CD14-positive monocyte (primary cell): ENCODE results near the gene NOP10. TPM values are rescaled to one million over a fixed set of nuclear protein-coding genes. Genes with fewer than 3 reads are reported as not detected.

Source experiments
- DNase-seq, 3 donors: peaks; one replicate each; pipeline ENCODE4 v3.0.0-alpha.2; 2011 to 2022
- H2AFZ ChIP-seq: 2 replicates; pipeline ENCODE4 v1.6.0; 2012; ENCODE audit warnings: mild to moderate bottlenecking, low read depth, low read length, inconsistent platforms; ENCODE audit not compliant: insufficient read depth, poor library complexity, severe bottlenecking
- H3K27ac ChIP-seq, 2 donors: 1 replicate in 1 of 2; 2 replicates in 1 of 2; pipeline ENCODE4 v1.5.1; 2012 to 2013; ENCODE audit warnings: low read length in 2 of 2, control low read depth in 1 of 2, inconsistent platforms in 1 of 2, low read depth in 1 of 2, mild to moderate bottlenecking in 1 of 2
- H3K27me3 ChIP-seq, 2 donors: one replicate each; pipeline versions ENCODE4 v1.6.0 to v1.6.1; 2011 to 2013; ENCODE audit warnings: low read length in 2 of 2; ENCODE audit not compliant: control insufficient read depth in 2 of 2, insufficient read depth in 2 of 2
- H3K36me3 ChIP-seq, 2 donors: replicated peaks in 1 of 2; 1 replicate in 1 of 2; 2 replicates in 1 of 2; pipeline versions ENCODE4 v1.5.1 to v1.6.1; 2012 to 2013; ENCODE audit warnings: low read length in 2 of 2, control low read depth in 1 of 2, inconsistent platforms in 1 of 2, mild to moderate bottlenecking in 1 of 2; ENCODE audit not compliant: insufficient read depth in 2 of 2, control insufficient read depth in 1 of 2
- H3K4me1 ChIP-seq, 2 donors: 1 replicate in 1 of 2; 2 replicates in 1 of 2; pipeline versions ENCODE4 v1.5.1 to v1.6.1; 2012 to 2013; ENCODE audit warnings: low read length in 2 of 2, control low read depth in 1 of 2, inconsistent platforms in 1 of 2, mild to moderate bottlenecking in 1 of 2, moderate library complexity in 1 of 2; ENCODE audit not compliant: insufficient read depth in 2 of 2, control insufficient read depth in 1 of 2
- H3K4me2 ChIP-seq: replicated peaks from 2 replicates; pipeline ENCODE3; 2012; ENCODE audit warnings: low read length, moderate library complexity, mild to moderate bottlenecking; ENCODE audit not compliant: poor library complexity, severe bottlenecking; ENCODE audit errors: extremely low read depth
- H3K4me3 ChIP-seq, 3 experiments: fragments of 200-600 bp in 1 of 3; sonication (generic) in 1 of 3; replicated peaks in 1 of 3; 1 replicate in 2 of 3; 2 replicates in 1 of 3; pipeline ENCODE4 v1.5.1; 2011 to 2013; ENCODE audit warnings: low read length in 3 of 3, mild to moderate bottlenecking in 3 of 3, control low read depth in 2 of 3, low read depth in 2 of 3, inconsistent platforms in 1 of 3, moderate library complexity in 1 of 3
- H3K79me2 ChIP-seq: 2 replicates; pipeline ENCODE4 v1.6.0; 2012; ENCODE audit warnings: mild to moderate bottlenecking, control low read depth, inconsistent platforms, low read length, moderate library complexity; ENCODE audit not compliant: insufficient read depth
- H3K9ac ChIP-seq: 2 replicates; pipeline ENCODE4 v1.6.0; 2017; ENCODE audit warnings: low read length, mild to moderate bottlenecking; ENCODE audit not compliant: insufficient read depth, poor library complexity, severe bottlenecking
- H3K9me3 ChIP-seq, 2 donors: replicated peaks in 1 of 2; 1 replicate in 1 of 2; 2 replicates in 1 of 2; pipeline versions ENCODE4 v1.5.1 to v1.6.1; 2012 to 2013; ENCODE audit warnings: low read length in 2 of 2, control low read depth in 1 of 2; ENCODE audit not compliant: control insufficient read depth in 1 of 2, insufficient read depth in 1 of 2
- H4K20me1 ChIP-seq: 2 replicates; pipeline ENCODE4 v1.6.0; 2012; ENCODE audit warnings: mild to moderate bottlenecking, low read length, control low read depth, moderate library complexity; ENCODE audit not compliant: insufficient read depth
- H3K27ac Mint-ChIP-seq, 7 donors: one replicate each; pipeline ENCODE4 v1.8.0; 2020; ENCODE audit warnings: mild to moderate bottlenecking in 7 of 7, mixed read lengths in 7 of 7, moderate library complexity in 6 of 7, inconsistent platforms in 2 of 7
- H3K27me3 Mint-ChIP-seq, 3 donors: one replicate each; pipeline ENCODE4 v1.8.0; 2021 to 2022; ENCODE audit warnings: low read depth in 3 of 3, mild to moderate bottlenecking in 3 of 3, mixed read lengths in 3 of 3, moderate library complexity in 3 of 3, inconsistent platforms in 1 of 3
- H3K36me3 Mint-ChIP-seq, 2 donors: one replicate each; pipeline ENCODE4 v1.8.0; 2020; ENCODE audit warnings: mixed read lengths in 2 of 2, inconsistent platforms in 1 of 2, mild to moderate bottlenecking in 1 of 2
- H3K4me1 Mint-ChIP-seq: one replicate; pipeline ENCODE4 v1.8.0; 2020; ENCODE audit warnings: mild to moderate bottlenecking, mixed read lengths
- H3K4me3 Mint-ChIP-seq, 2 donors: one replicate each; pipeline ENCODE4 v1.8.0; 2020; ENCODE audit warnings: mild to moderate bottlenecking in 2 of 2, mixed read lengths in 2 of 2, moderate library complexity in 1 of 2
- H3K9me3 Mint-ChIP-seq, 7 donors: one replicate each; pipeline ENCODE4 v1.8.0; 2020 to 2022; ENCODE audit warnings: mixed read lengths in 7 of 7, mild to moderate bottlenecking in 6 of 7, moderate library complexity in 6 of 7, inconsistent platforms in 2 of 7
- CTCF ChIP-seq: fragments of 200-600 bp; IDR thresholded peaks from one replicate; pipeline ENCODE4 v1.8.0; 2022; ENCODE audit warnings: antibody characterized with exemption, mild to moderate bottlenecking
- WGBS: methylation state at CpG from one replicate; pipeline ENCODE4 v1.1.5; 2013; ENCODE audit warnings: missing lambda C conversion rate; ENCODE audit not compliant: insufficient coverage; 5-methylcytosine and 5-hydroxymethylcytosine counted together
- intact Hi-C, 2 donors: fragments of 100-400 bp; cut with micrococcal nuclease; formaldehyde crosslinking; loops; one replicate each; pipeline versions ENCODE4 v1.15.0 to v1.15.1; 2023
- polyA plus RNA-seq, 3 donors: library from polyadenylated mRNA; depleted of rRNA in 1 of 3; unstranded in 2 of 3; stranded (reverse) in 1 of 3; fragments of 300-500 nt in 2 of 3; fragments of >200 nt in 1 of 3; fragmentation: Illumina TruSeq in 2 of 3; gene quantifications; 1 replicate in 2 of 3; 2 replicates in 1 of 3; pipeline ENCODE4 v1.2.3, GENCODE V29; 2012 to 2021

NOP10 gene
- polyA plus RNA-seq, 3 donors, result 260 to 677 (median 586) TPM

- peaks cover 0 to 2% (median 0%) of the 10 kb centered on the region in 3 donors for H3K27me3 Mint-ChIP-seq
- H3K27me3 ChIP-seq, result no peaks in the 10 kb centered on the region
- peaks cover 25 to 43% of the 10 kb centered on the region in 2 donors for H3K36me3 Mint-ChIP-seq
- peaks cover 99% of the 10 kb centered on the region for H3K79me2 ChIP-seq
- H2AFZ ChIP-seq, result no peak overlapping the region
- no peak for DNase-seq
- H3K36me3 ChIP-seq, result peaks cover 10 to 21% of the 10 kb centered on the region in 2 donors
- H3K4me3 ChIP-seq, result no peak overlapping the region
- no CpG with 5 or more reads among the region's 4 CpGs for WGBS
- no peak overlapping the region for H3K9ac ChIP-seq
- peaks cover 12 to 16% of the 10 kb centered on the region in 2 donors for H3K4me1 ChIP-seq
- H3K4me3 Mint-ChIP-seq, result no peak overlapping the region
- no peaks in the 10 kb centered on the region for H3K9me3 ChIP-seq
- peaks cover 75% of the 10 kb centered on the region for H4K20me1 ChIP-seq
- H3K9me3 Mint-ChIP-seq, result peaks cover 0 to 3% (median 0%) of the 10 kb centered on the region in 7 donors
- H3K27ac Mint-ChIP-seq, result no peak overlapping the region
- TF ChIP-seq CTCF, result no peak
- H3K4me1 Mint-ChIP-seq, result peaks cover 34% of the 10 kb centered on the region
- H3K4me2 ChIP-seq, result no peak overlapping the region
- H3K27ac ChIP-seq, result no peak overlapping the region
- intact Hi-C loops, result no loop called here
Observed at GRCh38 chr15:34327906-34328305, 15.0 kb downstream of the NOP10 start.

GRCh38 chr15:34325368-34325767, 17.6 kb downstream of the NOP10 start:
- H3K9me3 Mint-ChIP-seq, result no peaks in the 10 kb centered on the region
- Histone ChIP-seq H2AFZ (no peak overlapping the region), H3K4me3 (no peak overlapping the region), H3K4me1 (peaks cover 6% of the 10 kb centered on the region in 2 donors), H3K9me3 (no peaks in the 10 kb centered on the region), H3K4me2 (no peak overlapping the region), H4K20me1 (peaks cover 96% of the 10 kb centered on the region), H3K9ac (no peak overlapping the region), H3K27me3 (no peaks in the 10 kb centered on the region), H3K79me2 (peaks cover 96% of the 10 kb centered on the region), H3K36me3 (peaks cover 0 to 9% of the 10 kb centered on the region in 2 donors), H3K27ac (no peak overlapping the region)
- no peak for TF ChIP-seq CTCF
- peaks cover 0 to under 1% (median 0%) of the 10 kb centered on the region in 3 donors for H3K27me3 Mint-ChIP-seq
- peaks cover 31% of the 10 kb centered on the region for H3K4me1 Mint-ChIP-seq
- intact Hi-C loops, result no loop called here
- DNase-seq, result no peak
- no peak overlapping the region for H3K4me3 Mint-ChIP-seq
- peaks cover 14 to 31% of the 10 kb centered on the region in 2 donors for H3K36me3 Mint-ChIP-seq
- peak overlapping the region in 1 of 7 donors; percentile 42 for H3K27ac Mint-ChIP-seq
